SU-DHL-6 (cell line): ENCODE data around the gene SLC48A1.

Source experiments
- H2AFZ ChIP-seq: fragments of 200-600 bp; sonication (generic); 2 replicates; pipeline ENCODE4 v1.6.1; 2014; ENCODE audit warnings: low read depth, mild to moderate bottlenecking, moderate library complexity, mixed read lengths, antibody characterized with exemption, low read length; ENCODE audit not compliant: severe bottlenecking
- H3F3A ChIP-seq: fragments of 200-600 bp; shearing (Covaris generic); 2 replicates; pipeline ENCODE4 v1.6.0; 2016; ENCODE audit warnings: antibody characterized with exemption, mild to moderate bottlenecking; ENCODE audit not compliant: insufficient read depth
- H3K27ac ChIP-seq: fragments of 200-600 bp; sonication (generic); 2 replicates; pipeline ENCODE4 v1.5.1; 2016; ENCODE audit warnings: low read depth, mild to moderate bottlenecking, low read length, moderate library complexity, mixed read lengths
- H3K27me3 ChIP-seq: fragments of 200-600 bp; sonication (generic), shearing (Covaris generic); 2 replicates; pipeline ENCODE4 v1.6.0; 2014; ENCODE audit warnings: mild to moderate bottlenecking, low read length
- H3K36me3 ChIP-seq: fragments of 200-600 bp; sonication (generic); 2 replicates; pipeline ENCODE4 v1.6.1; 2014; ENCODE audit warnings: mild to moderate bottlenecking, low read length, mixed read lengths
- H3K4me2 ChIP-seq: fragments of 300-600, 200-600 bp; shearing (Covaris generic), sonication (generic); 2 replicates; pipeline ENCODE4 v1.6.0; 2014; ENCODE audit warnings: low read length, low read depth, mild to moderate bottlenecking; ENCODE audit not compliant: poor library complexity, severe bottlenecking
- H3K4me3 ChIP-seq: fragments of 200-600 bp; sonication (generic); 2 replicates; pipeline ENCODE4 v1.5.1; 2014; ENCODE audit warnings: antibody characterized with exemption, low read length, mild to moderate bottlenecking, mixed read lengths; ENCODE audit not compliant: insufficient read depth, poor library complexity, severe bottlenecking
- H3K79me2 ChIP-seq: fragments of 200-600 bp; sonication (generic); 2 replicates; pipeline ENCODE4 v1.6.1; 2014; ENCODE audit warnings: mild to moderate bottlenecking, low read length, moderate library complexity; ENCODE audit not compliant: insufficient read depth
- H3K9ac ChIP-seq: fragments of 200-600 bp; sonication (generic); 2 replicates; pipeline ENCODE4 v1.7.0; 2014; ENCODE audit warnings: mild to moderate bottlenecking, low read length
- H3K9me2 ChIP-seq: fragments of 200-600 bp; sonication (generic); replicated peaks from 2 replicates; pipeline ENCODE4 v1.6.1; 2014; ENCODE audit warnings: low read length; ENCODE audit not compliant: insufficient read depth
- H3K9me3 ChIP-seq: fragments of 200-600 bp; sonication (generic); 2 replicates; pipeline ENCODE4 v1.6.1; 2014; ENCODE audit warnings: low read length, mixed read lengths; ENCODE audit not compliant: insufficient read depth
- H4K20me1 ChIP-seq: fragments of 200-600 bp; sonication (generic); 2 replicates; pipeline ENCODE4 v1.6.1; 2014; ENCODE audit warnings: low read depth, mild to moderate bottlenecking, antibody characterized with exemption, low read length, moderate library complexity, mixed read lengths
- EZH2phosphoT487 ChIP-seq: fragments of 200-600 bp; sonication (generic), shearing (Covaris generic); conservative IDR thresholded peaks from 2 replicates; pipeline ENCODE4 v1.6.1; 2018; ENCODE audit warnings: mild to moderate bottlenecking, antibody characterized with exemption, low read length, moderate library complexity, mixed read lengths
- TF ChIP-seq, protein P1 (sequence below): fragments of 200-600 bp; sonication (generic); IDR thresholded peaks from one replicate; pipeline ENCODE4 v1.5.1; 2017; ENCODE audit warnings: antibody characterized with exemption, mild to moderate bottlenecking, low read length, moderate library complexity; ENCODE audit not compliant: insufficient read depth, poor library complexity, severe bottlenecking

Gene SLC48A1

DNA sequence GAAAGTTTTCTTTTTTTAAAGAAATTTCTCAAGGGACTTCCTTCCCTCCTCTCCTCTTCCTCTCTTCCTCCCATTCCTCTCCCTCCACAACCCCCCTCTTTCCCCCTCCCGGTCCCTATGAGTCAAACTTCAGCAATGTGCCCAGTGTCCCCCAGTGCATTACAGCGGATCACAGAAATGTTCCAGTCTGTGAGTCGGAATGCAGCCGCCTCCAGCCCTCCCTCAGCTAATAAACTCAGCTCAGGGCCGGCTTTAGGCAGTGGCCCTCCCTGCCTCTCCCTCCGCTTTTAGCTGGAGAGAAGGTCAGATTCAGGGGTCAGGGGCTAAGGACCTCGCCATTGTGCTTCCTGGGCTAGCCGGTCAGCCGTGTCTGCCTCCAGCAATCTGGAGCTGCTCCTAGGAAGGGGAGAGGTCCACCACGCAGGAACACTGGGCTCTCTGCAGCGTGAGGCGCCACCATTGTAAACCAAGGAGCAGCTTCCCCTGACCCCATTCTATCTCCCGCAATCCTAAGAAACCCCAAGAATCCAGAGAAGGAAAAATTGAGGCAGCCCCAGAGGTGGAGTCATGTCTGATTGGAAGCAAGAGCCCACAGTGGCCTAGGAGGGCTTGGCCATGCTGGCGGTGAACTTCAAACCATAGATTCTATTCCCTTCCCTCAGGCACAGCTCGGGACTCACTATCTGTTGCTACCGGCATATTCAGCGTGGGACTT lies 47.8 kb downstream of the SLC48A1 start:
- peaks cover 15% of the 10 kb centered on the region for H3F3A ChIP-seq
- no peak overlapping the region for H3K27ac ChIP-seq
- H3K36me3 ChIP-seq: no peaks in the 10 kb centered on the region
- no peak for TF ChIP-seq EZH2phosphoT487
- TF ChIP-seq, protein P1, sequence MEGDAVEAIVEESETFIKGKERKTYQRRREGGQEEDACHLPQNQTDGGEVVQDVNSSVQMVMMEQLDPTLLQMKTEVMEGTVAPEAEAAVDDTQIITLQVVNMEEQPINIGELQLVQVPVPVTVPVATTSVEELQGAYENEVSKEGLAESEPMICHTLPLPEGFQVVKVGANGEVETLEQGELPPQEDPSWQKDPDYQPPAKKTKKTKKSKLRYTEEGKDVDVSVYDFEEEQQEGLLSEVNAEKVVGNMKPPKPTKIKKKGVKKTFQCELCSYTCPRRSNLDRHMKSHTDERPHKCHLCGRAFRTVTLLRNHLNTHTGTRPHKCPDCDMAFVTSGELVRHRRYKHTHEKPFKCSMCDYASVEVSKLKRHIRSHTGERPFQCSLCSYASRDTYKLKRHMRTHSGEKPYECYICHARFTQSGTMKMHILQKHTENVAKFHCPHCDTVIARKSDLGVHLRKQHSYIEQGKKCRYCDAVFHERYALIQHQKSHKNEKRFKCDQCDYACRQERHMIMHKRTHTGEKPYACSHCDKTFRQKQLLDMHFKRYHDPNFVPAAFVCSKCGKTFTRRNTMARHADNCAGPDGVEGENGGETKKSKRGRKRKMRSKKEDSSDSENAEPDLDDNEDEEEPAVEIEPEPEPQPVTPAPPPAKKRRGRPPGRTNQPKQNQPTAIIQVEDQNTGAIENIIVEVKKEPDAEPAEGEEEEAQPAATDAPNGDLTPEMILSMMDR: no peak
- no peaks in the 10 kb centered on the region for H3K9me3 ChIP-seq
- no peak overlapping the region for H3K4me3 ChIP-seq
- peak overlapping the region; percentile 71 for H3K4me2 ChIP-seq
- no peaks in the 10 kb centered on the region for H3K9me2 ChIP-seq
- H4K20me1 ChIP-seq: no peaks in the 10 kb centered on the region
- no peaks in the 10 kb centered on the region for H3K27me3 ChIP-seq
- H3K9ac ChIP-seq: peak overlapping the region; percentile 74; the same call in 1 of the 2 replicates
- peaks cover 33% of the 10 kb centered on the region for H3K79me2 ChIP-seq
- no peak overlapping the region for H2AFZ ChIP-seq

DNA sequence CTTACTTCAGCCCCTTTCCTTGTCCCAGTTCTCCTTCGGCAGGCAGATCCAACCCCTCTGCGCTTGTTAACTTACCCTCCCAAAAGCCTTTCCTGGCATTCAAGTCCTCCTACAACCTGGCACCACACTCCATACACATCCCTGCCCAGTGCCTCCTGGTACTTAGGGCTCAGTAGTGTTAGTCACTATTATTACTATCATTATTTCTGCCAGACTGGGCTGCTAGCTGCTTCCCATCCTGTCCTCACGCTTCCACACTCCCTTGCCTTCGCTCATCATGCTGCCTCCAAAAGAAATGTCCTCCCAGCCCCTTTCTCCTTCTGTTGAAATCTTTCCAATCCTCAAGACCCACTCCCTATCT lies 48.3 kb downstream of the SLC48A1 start:
- no peaks in the 10 kb centered on the region for H3K9me2 ChIP-seq
- H3K79me2 ChIP-seq: peaks cover 29% of the 10 kb centered on the region
- H2AFZ ChIP-seq: no peak overlapping the region
- TF ChIP-seq, protein P1: no peak
- TF ChIP-seq EZH2phosphoT487: no peak
- H4K20me1 ChIP-seq: no peaks in the 10 kb centered on the region
- no peak overlapping the region for H3K9ac ChIP-seq
- no peak overlapping the region for H3K4me2 ChIP-seq
- H3F3A ChIP-seq: peaks cover 19% of the 10 kb centered on the region
- H3K4me3 ChIP-seq: no peak overlapping the region
- H3K36me3 ChIP-seq: no peaks in the 10 kb centered on the region
- H3K27me3 ChIP-seq: no peaks in the 10 kb centered on the region
- H3K27ac ChIP-seq: no peak overlapping the region
- H3K9me3 ChIP-seq: no peaks in the 10 kb centered on the region

DNA sequence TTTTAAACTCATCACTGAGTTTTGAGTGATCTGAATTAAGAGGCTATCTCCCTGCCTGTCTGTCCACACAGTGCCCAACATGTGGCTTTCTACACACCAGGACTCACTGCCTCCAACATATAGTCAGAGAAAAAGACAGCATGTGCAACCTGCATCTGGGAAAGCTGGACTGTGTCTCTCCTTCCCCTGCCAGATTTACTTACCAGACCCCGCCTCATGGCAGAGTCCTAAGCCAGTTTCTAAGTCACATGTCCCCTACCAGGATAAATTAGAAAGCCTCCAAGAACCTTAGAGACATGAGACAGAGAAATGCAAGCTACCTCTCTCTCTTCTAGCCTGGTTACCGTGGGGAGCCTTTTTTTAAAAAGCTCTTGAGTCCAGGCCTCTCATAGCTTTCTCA lies 49.4 kb downstream of the SLC48A1 start:
- Histone ChIP-seq H3K27ac (no peak overlapping the region), H3K4me2 (no peak overlapping the region), H3K27me3 (no peaks in the 10 kb centered on the region), H3K9me2 (no peaks in the 10 kb centered on the region), H3F3A (peaks cover 19% of the 10 kb centered on the region), H2AFZ (no peak overlapping the region), H3K79me2 (peaks cover 19% of the 10 kb centered on the region), H3K9ac (no peak overlapping the region), H4K20me1 (no peaks in the 10 kb centered on the region), H3K9me3 (no peaks in the 10 kb centered on the region), H3K36me3 (no peaks in the 10 kb centered on the region), H3K4me3 (no peak overlapping the region)
- TF ChIP-seq EZH2phosphoT487: no peak
- TF ChIP-seq, protein P1: no peak
